Hepatocyte (in vitro differentiated cells): ENCODE measurements around the gene OR51V1.

Experiments
- EZH2 ChIP-seq: fragments of 200-600 bp; sonication (generic); IDR thresholded peaks from 2 replicates; pipeline ENCODE4 v1.6.1; 2016; ENCODE audit warnings: antibody characterized with exemption, mild to moderate bottlenecking, borderline replicate concordance
- EZH2phosphoT487 ChIP-seq: fragments of 200-600 bp; sonication (generic); IDR thresholded peaks from one replicate; pipeline ENCODE4 v1.6.1; 2018; ENCODE audit warnings: antibody characterized with exemption, mild to moderate bottlenecking, low read depth, moderate library complexity; ENCODE audit not compliant: unreplicated experiment, severe bottlenecking
- TF ChIP-seq, protein P1 (sequence below): fragments of 200-600 bp; sonication (generic); IDR thresholded peaks from 2 replicates; pipeline ENCODE4 v1.5.1; 2016; ENCODE audit warnings: antibody characterized with exemption, mild to moderate bottlenecking; ENCODE audit not compliant: poor library complexity

DNA sequence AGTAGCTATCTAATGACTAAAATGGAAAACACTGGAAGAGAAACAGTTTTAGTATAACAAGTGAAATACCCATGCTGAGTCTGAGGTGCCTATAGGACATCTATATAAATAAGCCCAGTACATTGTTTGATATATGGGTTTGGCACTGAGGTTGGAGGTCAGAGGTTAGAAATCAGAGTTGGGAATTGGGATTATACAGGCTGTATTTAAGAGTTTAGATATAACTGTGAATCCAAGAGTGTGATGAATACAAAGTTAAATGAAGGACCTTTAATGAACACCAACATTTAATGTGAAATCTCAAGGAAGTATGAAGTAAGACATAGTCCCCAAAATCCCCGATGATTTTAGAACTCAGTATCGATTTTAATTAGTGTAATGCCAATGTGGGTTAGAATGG, 36.9 kb upstream of the OR51V1 start:
- TF ChIP-seq EZH2phosphoT487 (no peak), EZH2 (no peak)
- TF ChIP-seq, protein P1, sequence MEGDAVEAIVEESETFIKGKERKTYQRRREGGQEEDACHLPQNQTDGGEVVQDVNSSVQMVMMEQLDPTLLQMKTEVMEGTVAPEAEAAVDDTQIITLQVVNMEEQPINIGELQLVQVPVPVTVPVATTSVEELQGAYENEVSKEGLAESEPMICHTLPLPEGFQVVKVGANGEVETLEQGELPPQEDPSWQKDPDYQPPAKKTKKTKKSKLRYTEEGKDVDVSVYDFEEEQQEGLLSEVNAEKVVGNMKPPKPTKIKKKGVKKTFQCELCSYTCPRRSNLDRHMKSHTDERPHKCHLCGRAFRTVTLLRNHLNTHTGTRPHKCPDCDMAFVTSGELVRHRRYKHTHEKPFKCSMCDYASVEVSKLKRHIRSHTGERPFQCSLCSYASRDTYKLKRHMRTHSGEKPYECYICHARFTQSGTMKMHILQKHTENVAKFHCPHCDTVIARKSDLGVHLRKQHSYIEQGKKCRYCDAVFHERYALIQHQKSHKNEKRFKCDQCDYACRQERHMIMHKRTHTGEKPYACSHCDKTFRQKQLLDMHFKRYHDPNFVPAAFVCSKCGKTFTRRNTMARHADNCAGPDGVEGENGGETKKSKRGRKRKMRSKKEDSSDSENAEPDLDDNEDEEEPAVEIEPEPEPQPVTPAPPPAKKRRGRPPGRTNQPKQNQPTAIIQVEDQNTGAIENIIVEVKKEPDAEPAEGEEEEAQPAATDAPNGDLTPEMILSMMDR = no peak
